Ovary (tissue), 9 donors: ENCODE results near the gene IMMP2L. TPM values are rescaled to one million over a fixed set of nuclear protein-coding genes. Genes with fewer than 3 reads are reported as not detected.

Source experiments
- DNase-seq, 5 donors: peaks; one replicate each; pipeline ENCODE4 v3.0.0-alpha.2; 2019 to 2020
- H3K27ac ChIP-seq, 2 donors: fragments of 200-600 bp; one replicate each; pipeline versions ENCODE4 v1.5.1 to v1.8.0; 2019 to 2022
- H3K27me3 ChIP-seq: fragments of 200-600 bp; one replicate; pipeline ENCODE4 v1.8.0; 2022
- H3K36me3 ChIP-seq: fragments of 200-600 bp; sonication (generic); one replicate; pipeline ENCODE4 v1.5.1; 2019
- H3K4me1 ChIP-seq: one replicate; pipeline ENCODE4 v1.8.1; 2013; ENCODE audit warnings: mild to moderate bottlenecking, moderate library complexity; ENCODE audit not compliant: insufficient read depth
- H3K4me3 ChIP-seq: fragments of 200-600 bp; sonication (generic); one replicate; pipeline ENCODE4 v1.5.1; 2017
- H3K9me3 ChIP-seq, 2 donors: fragments of 200-600 bp in 1 of 2; sonication (generic) in 1 of 2; one replicate each; pipeline versions ENCODE4 v1.5.1 to v1.8.1; 2013 to 2019; ENCODE audit warnings: mild to moderate bottlenecking in 1 of 2, moderate library complexity in 1 of 2
- EP300 ChIP-seq: sonication (generic); formaldehyde crosslinking; IDR thresholded peaks from one replicate; pipeline ENCODE4 v1.6.1; 2017; ENCODE audit warnings: antibody characterized with exemption
- POLR2A ChIP-seq: fragments of 450-650 bp; IDR thresholded peaks from one replicate; pipeline ENCODE4 v1.6.1; 2017; ENCODE audit warnings: antibody characterized with exemption, mild to moderate bottlenecking, moderate library complexity
- WGBS, 3 donors: extraction: QIAGEN DNeasy Blood & Tissue Kit in 1 of 3; methylation state at CpG; one replicate each; pipeline versions ENCODE4 v1.1.5 to v1.1.7; 2013 to 2017; 5-methylcytosine and 5-hydroxymethylcytosine counted together
- intact Hi-C, 4 donors: fragments of 100-400 bp; cut with DNase I; formaldehyde crosslinking; loops; one replicate each; pipeline versions ENCODE4 v1.11.0 to v1.15.1; 2022 to 2023
- polyA plus RNA-seq, 2 donors: library from polyadenylated mRNA; stranded (reverse); fragments of 200-250 nt in 1 of 2; fragments of 350-450 nt in 1 of 2; fragmentation: Illumina TruSeq in 1 of 2; extraction: RNeasy Lipid Tissue Mini Kit (QIAGEN cat#74804) in 1 of 2; gene quantifications; one replicate each; pipeline ENCODE4 v1.2.3, GENCODE V29; 2013 to 2014
- total RNA-seq, 7 donors: library from RNA; depleted of rRNA in 2 of 7; stranded (reverse); fragments of >200 nt in 2 of 7; fragmentation: NEBNext Ultra II Directional in 3 of 7; extraction: Animal tissue kit (Norgen Biotek cat#: 25700) in 3 of 7; gene quantifications; one replicate each; pipeline versions ENCODE4 v1.1.0 to v1.2.4, GENCODE V29; 2016 to 2023
- TF ChIP-seq, protein P1 (sequence below), 3 donors: fragments of 450-650 bp in 2 of 3; fragments of 200-600 bp in 1 of 3; IDR thresholded peaks; one replicate each; pipeline versions ENCODE4 v1.5.1 to v1.8.0; 2016 to 2022; ENCODE audit warnings: antibody characterized with exemption in 3 of 3, mild to moderate bottlenecking in 1 of 3
- donor health status: DM: no; HTN: no; CAD: no; lungs with moderate emphysema.
- donor health status: DM: no; HTN: no; CAD: no.
- donor health status: Bipolar disorder and iron deficiency.
- donor health status: DM: yes; HTN: yes; CAD: no.
- donor health status: DM: no; HTN: no; CAD: no.
- donor health status: DM: yes; HTN: yes; CAD: no.

The IMMP2L gene
- total and polyA plus RNA-seq, 9 donors = 19.5 to 36.9 (median 29.9) TPM

DNA sequence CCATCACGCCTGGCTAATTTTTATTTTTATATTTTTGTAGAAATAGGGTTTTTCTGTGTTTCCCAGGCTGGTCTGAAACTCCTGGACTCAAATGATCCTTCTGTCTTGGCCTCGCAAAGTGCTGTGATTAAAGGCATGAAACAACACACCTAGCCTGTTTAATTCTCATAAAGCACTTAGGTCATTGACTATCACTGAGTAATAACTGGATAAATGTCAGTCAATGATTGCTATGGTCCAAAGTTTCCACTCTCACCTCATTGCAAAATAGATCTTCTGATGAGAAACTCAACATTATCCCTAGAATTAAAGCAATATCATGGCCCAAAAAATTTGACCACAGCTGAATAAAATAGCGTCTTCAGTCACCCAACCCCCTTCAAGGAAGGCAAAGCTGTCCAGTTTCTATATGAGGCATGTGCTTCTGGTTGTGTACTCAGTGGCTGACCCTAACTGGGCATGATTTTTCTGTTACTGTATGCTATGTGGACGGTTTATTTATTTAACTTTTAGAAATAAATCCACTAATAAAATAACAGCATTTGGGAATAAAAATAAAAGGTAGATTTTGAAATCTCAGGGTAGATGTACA lies 557.9 kb downstream of the IMMP2L start:
- DNase-seq = no peak
- intact Hi-C loops = no loop called here
- Histone ChIP-seq H3K36me3 (no peaks in the 10 kb centered on the region), H3K27ac (no peak overlapping the region), H3K9me3 (no peaks in the 10 kb centered on the region), H3K4me3 (no peak overlapping the region), H3K4me1 (no peaks in the 10 kb centered on the region), H3K27me3 (no peaks in the 10 kb centered on the region)
- TF ChIP-seq, protein P1, sequence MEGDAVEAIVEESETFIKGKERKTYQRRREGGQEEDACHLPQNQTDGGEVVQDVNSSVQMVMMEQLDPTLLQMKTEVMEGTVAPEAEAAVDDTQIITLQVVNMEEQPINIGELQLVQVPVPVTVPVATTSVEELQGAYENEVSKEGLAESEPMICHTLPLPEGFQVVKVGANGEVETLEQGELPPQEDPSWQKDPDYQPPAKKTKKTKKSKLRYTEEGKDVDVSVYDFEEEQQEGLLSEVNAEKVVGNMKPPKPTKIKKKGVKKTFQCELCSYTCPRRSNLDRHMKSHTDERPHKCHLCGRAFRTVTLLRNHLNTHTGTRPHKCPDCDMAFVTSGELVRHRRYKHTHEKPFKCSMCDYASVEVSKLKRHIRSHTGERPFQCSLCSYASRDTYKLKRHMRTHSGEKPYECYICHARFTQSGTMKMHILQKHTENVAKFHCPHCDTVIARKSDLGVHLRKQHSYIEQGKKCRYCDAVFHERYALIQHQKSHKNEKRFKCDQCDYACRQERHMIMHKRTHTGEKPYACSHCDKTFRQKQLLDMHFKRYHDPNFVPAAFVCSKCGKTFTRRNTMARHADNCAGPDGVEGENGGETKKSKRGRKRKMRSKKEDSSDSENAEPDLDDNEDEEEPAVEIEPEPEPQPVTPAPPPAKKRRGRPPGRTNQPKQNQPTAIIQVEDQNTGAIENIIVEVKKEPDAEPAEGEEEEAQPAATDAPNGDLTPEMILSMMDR (IDR thresholded peaks at IDR 0.05) = no peak
- TF ChIP-seq EP300 = no peak
- TF ChIP-seq POLR2A = no peak
- 89 to 93% (median 90%) methylated on average over 4 of the region's 4 CpGs for whole genome bisulfite sequencing, 3 donors

GRCh38 chr7:111003883-111004282 lies 558.4 kb downstream of the IMMP2L start:
- no peak for TF ChIP-seq POLR2A
- no peak for TF ChIP-seq EP300
- TF ChIP-seq, protein P1 (IDR thresholded peaks at IDR 0.05) = no peak
- Histone ChIP-seq H3K9me3 (no peaks in the 10 kb centered on the region), H3K4me1 (no peaks in the 10 kb centered on the region), H3K27me3 (no peaks in the 10 kb centered on the region), H3K27ac (no peak overlapping the region), H3K4me3 (no peak overlapping the region), H3K36me3 (no peaks in the 10 kb centered on the region)
- intact Hi-C loops = no loop called here
- no peak for DNase-seq

DNA sequence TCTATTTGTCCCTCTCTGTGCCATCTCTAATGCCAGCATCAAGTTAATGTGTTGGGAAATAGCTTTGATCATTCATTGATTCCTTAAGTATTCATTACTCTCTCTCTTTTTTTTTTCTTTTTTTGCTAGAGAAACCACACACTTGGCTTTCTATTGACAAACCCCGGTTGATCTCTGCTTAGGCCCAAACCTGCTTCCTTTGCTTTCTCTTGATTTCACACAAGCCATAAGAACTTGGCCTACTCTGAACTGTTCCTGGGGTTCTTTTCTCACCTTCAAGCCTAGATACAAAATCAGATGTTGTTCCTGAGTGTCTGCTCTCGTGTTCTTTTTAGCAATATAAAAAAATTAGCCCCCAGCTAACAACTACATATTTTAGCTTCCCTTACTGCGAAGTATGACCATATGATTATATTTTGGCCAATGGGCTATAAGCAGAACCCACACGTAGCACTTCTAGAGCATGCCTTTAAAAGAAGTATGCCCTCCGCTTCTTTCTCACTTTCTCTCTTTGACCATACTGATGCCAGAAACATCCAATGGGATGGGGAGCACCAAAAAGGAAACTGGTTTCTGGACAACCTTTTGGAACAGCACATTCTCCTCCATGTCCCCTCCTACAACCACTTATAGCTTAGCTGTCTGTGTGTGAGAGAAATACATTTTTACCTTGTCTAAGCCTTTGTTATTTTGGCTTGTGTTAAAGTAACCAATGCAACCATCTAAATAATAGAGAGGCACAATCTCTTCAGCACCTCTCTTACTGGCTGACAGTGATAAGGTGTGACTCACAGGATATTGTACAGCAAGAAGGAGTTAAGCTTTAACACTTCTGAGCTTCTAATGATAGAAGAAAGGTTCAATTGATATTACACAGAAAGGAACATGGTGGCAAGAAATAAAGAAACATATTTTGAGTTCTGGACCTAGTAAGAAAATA lies 568.0 kb downstream of the IMMP2L start:
- no peaks in the 10 kb centered on the region for H3K36me3 ChIP-seq
- DNase-seq = no peak
- no peak overlapping the region for H3K27ac ChIP-seq
- H3K4me1 ChIP-seq = no peaks in the 10 kb centered on the region
- intact Hi-C loops = no loop called here
- H3K4me3 ChIP-seq = no peak overlapping the region
- 94 to 96% (median 94%) methylated on average over 5 of the region's 5 CpGs for WGBS, 3 donors
- H3K27me3 ChIP-seq = no peaks in the 10 kb centered on the region
- H3K9me3 ChIP-seq = no peaks in the 10 kb centered on the region
- TF ChIP-seq, protein P1 (IDR thresholded peaks at IDR 0.05) = no peak
- no peak for TF ChIP-seq EP300
- TF ChIP-seq POLR2A = no peak

DNA sequence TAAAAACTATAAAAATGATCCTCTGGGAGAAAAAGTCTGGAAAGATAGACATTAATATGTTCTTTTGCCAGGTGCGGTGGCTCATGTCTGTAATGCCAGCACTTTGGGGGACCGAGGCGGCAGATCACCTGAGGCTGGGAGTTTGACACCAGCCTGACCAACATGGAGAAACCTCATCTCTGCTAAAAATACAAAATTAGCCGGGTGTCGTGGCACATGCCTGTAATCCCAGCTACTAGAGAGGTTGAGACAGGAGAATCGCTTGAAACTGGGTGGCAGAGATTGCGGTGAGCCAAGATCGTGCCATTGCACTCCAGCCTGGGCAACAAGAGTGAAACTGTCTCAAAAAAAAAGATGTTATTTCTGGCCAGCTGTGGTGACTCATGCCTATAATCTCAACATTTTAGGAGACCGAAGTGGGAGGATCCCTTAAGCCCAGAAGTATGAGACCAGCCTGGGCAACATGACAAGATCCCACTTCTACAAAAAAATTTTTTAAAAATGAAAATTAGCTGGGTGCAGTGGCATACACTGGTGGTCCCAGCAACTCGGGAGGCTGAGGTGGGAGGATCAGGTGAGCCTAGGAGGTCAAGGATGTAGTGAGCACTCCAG lies 573.3 kb downstream of the IMMP2L start:
- intact Hi-C loops = no loop called here
- Histone ChIP-seq H3K27me3 (no peaks in the 10 kb centered on the region), H3K4me3 (no peak overlapping the region), H3K27ac (no peak overlapping the region), H3K4me1 (no peaks in the 10 kb centered on the region), H3K36me3 (no peaks in the 10 kb centered on the region), H3K9me3 (no peaks in the 10 kb centered on the region)
- no peak for DNase-seq
- no peak for TF ChIP-seq POLR2A
- TF ChIP-seq EP300 = no peak
- TF ChIP-seq, protein P1 (IDR thresholded peaks at IDR 0.05) = no peak
- 82 to 87% (median 86%) methylated on average over 10 of the region's 10 CpGs for WGBS, 3 donors
